GM19035 (cell line): ENCODE results near the gene CHAD.
"Not testable (repeated sequence)": the region's sequence is repeated elsewhere in the genome, so short reads cannot be mapped to it uniquely, and the experiment has no call there.

Experiments
- ATAC-seq: cut with Tn5 transposase; IDR thresholded peaks from one replicate; pipeline ENCODE4 v1.9.1; 2021; ENCODE audit not compliant: unreplicated experiment

The CHAD gene

GRCh38 chr17:50475362-50475761 is 6.7 kb upstream of the CHAD start:
- ATAC-seq = no peak

DNA sequence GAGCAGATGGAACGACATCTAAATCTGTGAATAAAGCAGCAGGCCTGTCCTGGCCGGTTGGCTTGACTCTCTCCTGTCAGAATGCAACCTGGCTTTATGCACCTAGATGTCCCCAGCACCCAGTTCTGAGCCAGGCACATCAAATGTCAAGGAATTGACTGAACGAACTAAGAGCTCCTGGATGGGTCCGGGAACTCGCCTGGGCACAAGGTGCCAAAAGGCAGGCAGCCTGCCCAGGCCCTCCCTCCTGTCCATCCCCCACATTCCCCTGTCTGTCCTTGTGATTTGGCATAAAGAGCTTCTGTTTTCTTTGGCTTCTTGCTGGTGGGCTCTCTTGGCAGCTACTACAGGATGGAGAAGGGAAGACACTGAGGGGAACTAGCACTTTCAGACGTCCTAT is 5.8 kb upstream of the CHAD start:
- no peak for ATAC-seq

DNA sequence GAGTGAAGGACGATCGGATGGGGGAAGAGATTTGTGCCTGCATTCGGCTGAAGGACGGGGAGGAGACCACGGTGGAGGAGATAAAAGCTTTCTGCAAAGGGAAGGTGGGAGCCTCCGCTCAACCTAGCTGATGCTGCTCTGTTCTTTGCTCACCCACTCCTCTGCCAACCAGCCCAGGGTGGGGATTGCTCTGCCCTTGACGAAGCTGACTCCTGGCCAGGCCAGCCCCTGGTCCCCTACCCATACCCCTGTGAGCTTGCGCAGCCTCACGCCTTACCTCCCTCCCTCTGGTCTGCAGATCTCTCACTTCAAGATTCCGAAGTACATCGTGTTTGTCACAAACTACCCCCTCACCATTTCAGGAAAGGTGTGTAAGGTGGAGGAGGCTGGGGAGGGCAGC is 5.2 kb upstream of the CHAD start:
- no peak for ATAC-seq

- ATAC-seq = not testable (repeated sequence)
These were observed 4.1 kb upstream of the CHAD start for GRCh38 chr17:50472761-50473161.

DNA sequence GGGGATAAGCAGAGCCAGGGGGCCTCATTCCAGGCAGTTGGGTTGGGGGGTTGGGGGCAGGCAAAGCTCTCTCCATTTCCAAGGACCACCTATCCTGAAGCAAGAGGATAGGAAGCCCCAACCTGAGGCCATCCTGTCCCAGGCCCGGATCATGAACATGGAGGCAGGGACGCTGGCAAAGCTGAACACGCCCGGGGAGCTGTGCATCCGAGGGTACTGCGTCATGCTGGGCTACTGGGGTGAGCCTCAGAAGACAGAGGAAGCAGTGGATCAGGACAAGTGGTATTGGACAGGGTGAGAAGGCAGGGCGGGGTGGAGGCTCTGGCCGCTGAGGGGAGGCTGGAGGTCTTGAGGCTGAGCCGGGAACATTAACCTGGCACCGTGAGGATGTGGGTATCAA is 3.6 kb upstream of the CHAD start:
- no peak for ATAC-seq

GRCh38 chr17:50471009-50471905 is 2.6 kb upstream of the CHAD start:
- no peak for ATAC-seq

- ATAC-seq = no peak
These were observed 1.7 kb upstream of the CHAD start for GRCh38 chr17:50470426-50470825.

DNA sequence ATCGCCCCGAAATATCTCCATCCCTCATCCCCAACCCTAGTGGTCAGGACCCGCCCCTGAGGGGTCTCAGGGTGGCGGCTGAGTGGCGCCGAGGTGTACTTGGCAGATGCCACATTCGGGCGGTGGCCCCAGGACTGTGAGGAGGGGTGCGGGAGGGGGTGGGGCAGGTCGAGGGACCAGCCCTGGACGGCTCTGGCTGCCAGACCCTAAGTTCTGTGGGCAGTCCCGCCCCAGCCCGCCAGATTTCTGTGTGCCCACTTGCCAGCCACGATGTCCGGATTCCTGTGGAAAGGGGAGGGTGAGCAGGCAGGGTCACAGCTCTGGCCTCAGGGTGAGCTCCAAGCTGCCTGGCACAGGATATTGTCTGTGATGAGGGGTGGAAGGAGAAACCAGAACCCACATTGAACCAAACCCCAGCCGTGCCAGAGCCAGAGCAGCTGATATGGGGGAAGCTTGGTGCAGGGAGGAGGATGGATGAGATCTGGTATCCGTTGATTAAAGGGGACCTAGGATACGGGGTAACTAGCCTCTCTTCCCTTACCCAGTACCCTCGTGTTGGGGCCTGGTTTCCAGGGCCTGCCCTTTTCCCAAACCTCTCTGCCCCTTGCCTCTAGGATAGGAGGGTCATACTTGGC is 1.1 kb upstream of the CHAD start:
- ATAC-seq = no peak

DNA sequence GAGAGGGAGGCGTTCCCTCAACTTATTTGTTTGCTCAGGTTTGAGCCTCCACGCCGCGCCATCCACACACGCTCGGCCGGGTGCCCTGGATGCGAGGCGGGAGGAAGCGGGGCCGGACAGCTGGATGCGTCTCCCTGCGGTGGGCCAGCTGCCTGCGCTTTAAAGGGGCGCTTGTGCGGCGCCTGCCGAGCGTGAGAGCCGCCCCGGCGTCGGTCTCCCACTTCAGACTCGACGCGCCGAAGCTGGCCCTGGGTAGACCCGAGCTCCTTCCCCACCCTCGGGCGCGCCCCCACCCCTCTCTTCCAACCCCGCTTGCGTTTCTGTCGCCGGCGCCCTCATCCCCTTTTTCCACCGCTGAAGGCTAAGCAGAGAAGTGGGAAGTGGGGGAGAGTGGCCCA is 527 bp upstream of the CHAD start:
- no peak for ATAC-seq

DNA sequence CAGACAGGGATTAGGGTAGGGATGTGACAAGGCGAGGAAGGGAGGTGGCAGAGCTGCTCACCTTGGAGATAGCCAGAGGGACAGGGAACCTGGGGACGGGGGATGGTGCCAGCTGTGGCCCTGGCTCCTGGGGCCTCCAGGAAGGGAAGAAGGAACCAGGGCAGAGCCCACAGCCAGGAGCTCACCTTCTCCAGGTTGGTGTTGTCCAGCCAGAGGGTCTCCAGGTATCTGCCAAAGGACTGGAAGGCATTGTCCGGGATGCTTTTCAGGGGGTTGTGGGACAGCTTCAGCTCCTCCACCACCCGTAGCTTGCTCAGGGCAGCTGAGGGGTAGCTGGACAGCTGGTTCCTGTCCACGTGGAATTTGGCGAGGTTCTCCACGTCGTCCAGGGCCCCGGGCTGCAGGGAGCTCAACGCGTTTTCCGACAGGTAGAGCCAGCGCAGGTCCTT is 801 bp downstream of the CHAD start:
- no peak for ATAC-seq

DNA sequence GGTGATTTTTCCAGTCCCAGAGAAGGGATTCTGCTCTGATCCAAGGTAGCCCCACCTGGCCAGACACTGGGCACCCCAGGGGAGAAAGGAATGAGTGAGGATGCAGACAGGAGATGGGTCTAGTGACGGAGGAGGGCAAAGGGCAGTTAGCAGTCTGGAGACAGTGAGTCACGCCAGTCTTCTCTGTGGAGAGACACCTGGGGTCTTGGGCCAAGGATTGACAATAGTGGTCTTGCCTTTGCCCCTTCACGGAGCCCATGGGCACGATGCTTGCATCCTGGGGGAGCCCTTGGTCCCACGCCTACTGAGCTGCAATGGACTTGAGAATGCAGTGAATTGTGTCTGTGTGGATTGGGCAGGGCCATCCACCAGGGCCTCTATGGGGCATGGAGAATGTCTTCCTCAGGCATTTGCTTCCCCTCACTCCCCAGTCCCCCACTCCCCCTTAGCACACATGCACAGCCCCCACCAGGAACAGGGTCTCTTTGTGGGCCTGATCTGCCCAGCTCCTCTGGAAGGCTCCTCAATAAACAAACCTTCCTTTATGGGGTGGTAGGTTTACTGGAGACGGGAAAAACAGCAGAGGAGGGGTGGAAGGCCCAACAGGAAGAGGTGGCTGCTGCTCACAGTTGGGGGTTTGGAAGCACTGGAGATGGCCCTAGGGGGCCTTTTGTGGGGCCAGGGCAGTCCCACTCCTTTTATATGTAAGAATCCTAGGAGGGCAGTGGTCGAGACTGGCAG is 1.4 kb downstream of the CHAD start:
- no peak for ATAC-seq

DNA sequence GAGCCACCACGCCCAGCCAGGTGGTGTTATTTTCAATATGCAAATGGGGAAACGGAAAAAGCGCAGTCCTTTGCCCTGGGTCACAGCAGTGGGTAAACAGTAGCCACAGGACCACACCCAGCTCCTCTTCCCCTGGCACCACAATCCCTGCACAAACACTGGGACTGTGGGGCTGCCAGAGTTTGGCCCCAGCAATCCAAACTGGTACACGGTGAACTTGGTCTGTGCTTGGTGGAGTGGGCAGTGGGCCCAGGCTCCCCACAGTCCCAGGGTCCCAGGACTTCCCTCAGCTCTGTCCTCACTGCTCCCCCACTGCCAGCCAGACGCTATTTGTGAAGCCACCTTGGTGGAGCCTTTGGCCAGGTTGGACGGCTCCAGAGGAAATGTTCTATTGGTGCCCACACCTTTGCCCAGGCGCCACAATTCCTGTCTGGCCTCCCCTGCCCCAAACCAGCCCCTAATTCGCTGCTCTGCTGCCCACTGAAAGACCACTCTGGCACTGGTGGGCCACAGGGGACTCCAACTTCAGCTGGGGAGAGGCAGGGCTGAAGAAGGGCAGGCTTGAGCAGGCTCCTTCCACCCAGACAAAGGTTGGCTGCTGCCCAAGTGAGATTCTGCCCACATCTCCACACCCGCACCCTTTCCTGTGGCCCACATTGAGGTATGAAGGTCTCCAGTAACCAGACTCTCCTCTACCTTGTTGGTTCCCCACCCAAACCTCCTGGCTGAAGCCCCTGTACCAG is 2.1 kb downstream of the CHAD start:
- no peak for ATAC-seq

GRCh38 chr17:50465635-50466034 is 3.0 kb downstream of the CHAD start:
- ATAC-seq = no peak

GRCh38 chr17:50465171-50465570 is 3.5 kb downstream of the CHAD start:
- no peak for ATAC-seq

DNA sequence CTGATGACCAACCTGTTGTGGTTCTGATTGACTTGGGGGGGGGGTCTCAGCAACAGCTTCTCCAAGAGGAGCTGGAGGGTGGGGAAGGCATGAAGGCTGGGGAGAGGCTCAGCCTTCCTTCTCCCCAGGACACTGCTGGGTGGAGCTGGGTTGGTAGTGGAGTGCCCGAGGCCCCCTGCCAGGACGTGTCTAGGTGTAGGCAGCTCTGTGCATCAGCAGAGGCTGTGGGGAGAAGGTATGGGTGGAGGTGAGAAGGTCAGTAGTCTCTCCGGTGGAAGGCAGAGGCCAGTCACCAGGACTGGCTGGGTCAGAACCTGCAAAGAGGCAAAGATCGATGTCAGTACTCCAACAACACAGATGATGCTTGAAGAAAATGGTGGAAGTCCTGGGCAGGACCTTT is 3.9 kb downstream of the CHAD start:
- ATAC-seq = no peak

- ATAC-seq = no peak
These were observed 4.6 kb downstream of the CHAD start for GRCh38 chr17:50464121-50464520.

DNA sequence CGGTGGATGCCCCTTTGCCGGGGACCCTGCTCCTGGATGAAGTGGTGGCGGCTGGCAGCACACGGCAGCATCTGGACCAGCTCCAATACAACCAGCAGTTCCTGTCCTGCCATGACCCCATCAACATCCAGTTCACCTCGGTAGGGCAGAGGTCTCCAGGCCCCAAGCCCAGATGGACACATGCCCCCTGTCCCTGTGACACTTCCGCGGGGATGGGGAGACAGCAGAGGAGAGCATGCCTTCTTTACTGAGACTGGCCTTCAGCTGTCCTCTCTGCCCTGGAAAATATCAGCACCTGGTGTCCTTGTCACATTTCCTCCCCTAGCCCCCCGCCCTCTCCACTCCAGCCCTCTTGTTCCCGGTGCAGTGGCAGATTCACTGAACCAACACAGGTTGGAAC is 6.2 kb downstream of the CHAD start:
- no peak for ATAC-seq

GRCh38 chr17:50461550-50462132 is 7.0 kb downstream of the CHAD start:
- ATAC-seq = no peak

GRCh38 chr17:50460831-50461526 is 7.7 kb downstream of the CHAD start:
- no peak for ATAC-seq

DNA sequence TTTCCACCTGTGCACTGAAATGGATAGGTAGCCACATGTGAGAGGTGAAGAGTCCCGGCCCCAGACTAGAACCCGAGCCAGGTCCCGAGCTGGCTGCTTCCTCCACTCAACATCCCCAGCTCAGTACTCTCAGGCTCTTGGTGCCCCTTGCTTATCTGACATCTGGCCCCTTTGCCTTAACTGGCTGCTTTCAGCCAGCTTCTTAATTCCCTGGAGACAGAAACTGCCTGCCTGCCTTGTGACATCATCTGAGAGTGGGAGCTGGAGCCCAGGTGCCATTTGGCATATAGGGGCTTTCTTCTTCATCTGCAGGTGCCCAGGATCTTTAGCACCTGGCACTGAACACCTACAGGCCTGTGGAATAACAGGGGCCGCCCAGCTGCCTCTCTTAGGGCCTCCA is 8.9 kb downstream of the CHAD start:
- ATAC-seq = no peak
